Erythroblast (primary cell): Measurements from ENCODE around the gene PGA5.
"Not testable (repeated sequence)": the region's sequence is repeated elsewhere in the genome, so short reads cannot be mapped to it uniquely, and the experiment has no call there.

Source experiments
- GATA1 ChIP-seq: IDR thresholded peaks from 2 replicates; pipeline ENCODE4 v1.6.1; 2011; ENCODE audit warnings: low read depth, mild to moderate bottlenecking, control low read depth, low read length, moderate library complexity
- POLR2A ChIP-seq: IDR thresholded peaks from 2 replicates; pipeline ENCODE4 v1.6.1; 2011; ENCODE audit warnings: mild to moderate bottlenecking, low read length

- not testable (repeated sequence) for TF ChIP-seq POLR2A, GATA1
Observed at GRCh38 chr11:61218306-61218705, 22.7 kb upstream of the PGA5 start.
